ENCODE data around the gene PBX1. TPM values are rescaled to one million over a fixed set of nuclear protein-coding genes. Genes with fewer than 3 reads are reported as not detected.
A peak's percentile ranks its signal among the peaks of the same experiment; 100 is the strongest.

The PBX1 gene
- total RNA-seq, 1 donor from 2014 or later = 71.7 TPM

- Mint-ChIP-seq H3K9me3 (no peaks in the 10 kb centered on the region), H3K27me3 (ENCODE audit: low read depth) (no peaks in the 10 kb centered on the region), H3K27ac (ENCODE audit: unreplicated experiment) (no peak overlapping the region), H3K36me3 (ENCODE audit: low read depth) (no peaks in the 10 kb centered on the region), H3K4me1 (peaks cover 25% of the 10 kb centered on the region), H3K4me3 (no peak overlapping the region)
- TF ChIP-seq CTCF (conservative IDR thresholded peaks at IDR 0.05) = no peak
- DNase-seq (ENCODE audit: low read depth, low spot score) = no peak
Measured at GRCh38 chr1:164731161-164731876, 172.3 kb downstream of the PBX1 start.

- no peak for DNase-seq (ENCODE audit: low read depth, low spot score)
- H3K27me3 Mint-ChIP-seq (ENCODE audit: low read depth) = no peaks in the 10 kb centered on the region
- no peaks in the 10 kb centered on the region for H3K36me3 Mint-ChIP-seq (ENCODE audit: low read depth)
- H3K27ac Mint-ChIP-seq (ENCODE audit: unreplicated experiment) = no peak overlapping the region
- no peaks in the 10 kb centered on the region for H3K9me3 Mint-ChIP-seq
- H3K4me1 Mint-ChIP-seq = peaks cover 28% of the 10 kb centered on the region
- H3K4me3 Mint-ChIP-seq = no peak overlapping the region
- TF ChIP-seq CTCF (conservative IDR thresholded peaks at IDR 0.05) = no peak
Measured at GRCh38 chr1:164733070-164733469, 174.1 kb downstream of the PBX1 start.

GRCh38 chr1:164733734-164734133 is 174.8 kb downstream of the PBX1 start:
- Mint-ChIP-seq H3K9me3 (no peaks in the 10 kb centered on the region), H3K4me3 (no peak overlapping the region), H3K27ac (ENCODE audit: unreplicated experiment) (no peak overlapping the region), H3K36me3 (ENCODE audit: low read depth) (no peaks in the 10 kb centered on the region), H3K27me3 (ENCODE audit: low read depth) (no peaks in the 10 kb centered on the region), H3K4me1 (peaks cover 26% of the 10 kb centered on the region)
- TF ChIP-seq CTCF (conservative IDR thresholded peaks at IDR 0.05) = no peak
- no peak for DNase-seq (ENCODE audit: low read depth, low spot score)

- Mint-ChIP-seq H3K4me1 (peaks cover 36% of the 10 kb centered on the region), H3K9me3 (no peaks in the 10 kb centered on the region), H3K4me3 (no peak overlapping the region), H3K27ac (ENCODE audit: unreplicated experiment) (peak overlapping the region; percentile 2), H3K27me3 (ENCODE audit: low read depth) (no peaks in the 10 kb centered on the region), H3K36me3 (ENCODE audit: low read depth) (no peaks in the 10 kb centered on the region)
- DNase-seq (ENCODE audit: low read depth, low spot score) = no peak
- no peak for TF ChIP-seq CTCF (conservative IDR thresholded peaks at IDR 0.05)
Measured at GRCh38 chr1:164735315-164736052, 176.5 kb downstream of the PBX1 start.

- no peak for TF ChIP-seq CTCF (conservative IDR thresholded peaks at IDR 0.05)
- peaks cover 32% of the 10 kb centered on the region for H3K4me1 Mint-ChIP-seq
- DNase-seq (ENCODE audit: low read depth, low spot score) = no peak
- no peaks in the 10 kb centered on the region for H3K27me3 Mint-ChIP-seq (ENCODE audit: low read depth)
- H3K4me3 Mint-ChIP-seq = no peak overlapping the region
- no peaks in the 10 kb centered on the region for H3K9me3 Mint-ChIP-seq
- H3K27ac Mint-ChIP-seq (ENCODE audit: unreplicated experiment) = no peak overlapping the region
- H3K36me3 Mint-ChIP-seq (ENCODE audit: low read depth) = no peaks in the 10 kb centered on the region
Measured at GRCh38 chr1:164736137-164736536, 177.2 kb downstream of the PBX1 start.
